Stimulated activated CD4-positive, alpha-beta T cell treated with anti-CD3 and anti-CD28 coated beads, TNF-alpha, amount 100 ng/mL, for 24 hours (primary cell): ENCODE measurements around the gene CEP57L1.
"Not testable (repeated sequence)": the region's sequence is repeated elsewhere in the genome, so short reads cannot be mapped to it uniquely, and the experiment has no call there.

Experiments
- DNase-seq, 3 experiments: peaks; one replicate each; pipeline ENCODE4 v3.0.0-alpha.2; 2020; ENCODE audit warnings: low read depth in 3 of 3

The CEP57L1 gene

GRCh38 chr6:109105681-109106080, 10.4 kb downstream of the CEP57L1 start:
- DNase-seq: no peak

- DNase-seq: not testable (repeated sequence)
Observed at GRCh38 chr6:109109663-109110062, 14.4 kb downstream of the CEP57L1 start.

- DNase-seq: not testable (repeated sequence)
Observed at GRCh38 chr6:109112663-109113062, 17.4 kb downstream of the CEP57L1 start.

- no peak for DNase-seq
Observed at GRCh38 chr6:109117346-109118035, 22.2 kb downstream of the CEP57L1 start.

- no peak for DNase-seq
Observed at GRCh38 chr6:109118337-109118736, 23.0 kb downstream of the CEP57L1 start.

DNA sequence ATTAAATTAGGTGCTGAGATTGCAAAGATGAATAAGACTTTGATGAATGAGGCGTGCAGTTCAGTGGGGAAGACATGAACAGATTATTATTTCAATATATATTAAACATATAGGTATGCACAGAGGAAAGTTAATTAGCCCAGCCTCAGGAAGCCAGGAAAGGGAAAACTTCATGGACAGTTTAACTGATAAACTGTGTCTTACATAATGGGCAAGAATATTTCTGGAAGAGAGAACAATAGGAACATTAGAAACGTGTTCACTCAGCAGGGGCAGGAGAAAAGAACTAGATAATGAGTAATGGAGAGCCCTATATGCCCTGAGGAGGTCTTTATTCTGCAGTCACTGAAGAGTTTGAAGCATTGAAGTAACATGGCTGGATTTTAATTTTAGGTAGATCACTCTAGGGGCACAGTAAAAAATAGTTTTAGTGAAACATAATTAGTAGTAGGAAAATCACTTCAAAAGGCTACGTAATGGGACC, 23.6 kb downstream of the CEP57L1 start:
- DNase-seq: no peak

- DNase-seq: no peak
Observed at GRCh38 chr6:109121411-109121810, 26.1 kb downstream of the CEP57L1 start.

DNA sequence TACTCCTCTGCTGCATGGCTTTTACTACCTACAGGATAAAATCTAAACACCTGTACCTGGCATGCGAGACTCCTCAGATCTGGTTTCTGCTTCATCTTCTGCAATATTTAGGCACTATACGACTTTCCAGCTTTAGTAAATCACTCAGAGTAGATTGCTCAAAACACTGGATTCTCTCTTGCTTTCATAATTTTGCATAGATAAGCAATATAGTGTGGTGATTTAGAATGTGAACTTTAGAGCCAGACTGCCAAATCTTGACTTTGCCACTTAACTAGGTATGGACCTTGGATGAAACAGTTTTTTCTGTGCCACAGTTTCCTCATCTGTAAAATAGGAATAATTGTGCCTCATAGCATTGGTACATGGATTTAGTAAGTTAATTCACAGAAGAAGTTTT, 28.9 kb downstream of the CEP57L1 start:
- no peak for DNase-seq

DNA sequence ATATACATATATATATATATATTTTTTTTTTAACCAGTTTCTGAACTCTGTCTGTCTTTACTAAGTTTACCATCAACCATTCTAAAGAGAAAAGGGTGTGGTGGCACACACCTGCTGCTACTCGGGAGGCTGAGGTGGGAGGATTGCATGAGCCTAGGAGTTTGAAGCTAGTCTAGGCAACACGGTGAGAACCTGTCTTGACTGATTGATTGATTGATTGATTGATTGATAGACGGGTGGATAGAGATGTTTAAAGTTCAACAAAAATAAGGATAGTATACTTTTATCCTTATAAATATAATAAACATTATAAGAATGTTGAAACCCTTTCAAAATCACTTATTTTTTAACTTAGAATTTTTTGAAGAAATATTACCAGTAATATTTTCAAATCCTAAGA, 30.2 kb downstream of the CEP57L1 start:
- DNase-seq: no peak

DNA sequence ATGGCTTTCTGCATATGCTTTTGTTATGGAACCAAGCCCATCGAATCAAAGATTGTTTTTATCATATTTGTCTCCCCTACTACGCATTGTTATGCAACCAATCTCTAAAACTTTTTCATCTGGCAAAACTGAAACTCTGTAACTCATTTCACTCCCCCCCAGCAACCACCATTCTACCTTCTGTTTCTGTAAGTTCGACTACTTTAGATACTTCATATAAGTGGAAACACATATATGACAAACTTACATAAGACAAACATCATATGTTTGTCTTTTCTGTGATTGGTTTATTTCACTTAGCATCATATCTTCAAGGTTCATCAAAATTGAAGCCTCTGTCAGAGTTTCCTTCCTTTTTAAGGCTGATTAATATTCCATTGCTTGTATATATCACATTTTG, 34.8 kb downstream of the CEP57L1 start:
- DNase-seq: no peak

- DNase-seq: not testable (repeated sequence)
Observed at GRCh38 chr6:109135600-109135999, 40.3 kb downstream of the CEP57L1 start.

DNA sequence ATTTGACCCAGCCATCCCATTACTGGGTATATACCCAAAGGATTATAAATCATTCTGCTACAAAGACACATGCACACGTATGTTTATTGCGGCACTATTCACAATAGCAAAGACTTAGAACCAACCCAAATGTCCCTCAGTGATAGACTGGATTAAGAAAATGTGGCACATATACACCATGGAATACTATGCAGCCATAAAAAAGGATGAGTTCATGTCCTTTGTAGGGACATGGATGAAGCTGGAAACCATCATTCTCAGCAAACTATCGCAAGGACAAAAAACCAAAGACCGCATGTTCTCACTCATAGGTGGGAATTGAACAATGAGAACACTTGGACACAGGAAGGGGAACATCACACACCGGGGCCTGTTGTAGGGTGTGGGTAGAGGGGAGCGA, 40.7 kb downstream of the CEP57L1 start:
- DNase-seq: not testable (repeated sequence)

GRCh38 chr6:109136530-109136929, 41.2 kb downstream of the CEP57L1 start:
- DNase-seq: not testable (repeated sequence)

DNA sequence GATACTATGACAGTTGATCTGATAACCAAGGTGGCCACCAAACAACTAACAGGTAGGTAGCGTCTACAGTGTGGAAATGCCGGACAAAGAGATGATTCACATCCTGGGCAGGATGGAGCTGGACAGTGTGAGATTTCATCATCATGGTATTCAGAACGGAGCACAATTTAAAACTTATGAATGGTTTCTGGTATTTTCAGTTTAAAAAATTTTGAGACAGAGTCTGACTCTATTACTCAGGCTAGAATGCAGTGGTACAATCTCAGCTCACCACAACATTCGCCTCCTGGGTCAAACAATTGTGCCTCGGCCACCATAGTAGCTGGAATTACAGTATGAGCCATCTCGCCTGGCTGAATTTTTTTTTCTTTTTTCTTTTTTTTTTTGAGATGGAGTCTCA, 43.8 kb downstream of the CEP57L1 start:
- no peak for DNase-seq

DNA sequence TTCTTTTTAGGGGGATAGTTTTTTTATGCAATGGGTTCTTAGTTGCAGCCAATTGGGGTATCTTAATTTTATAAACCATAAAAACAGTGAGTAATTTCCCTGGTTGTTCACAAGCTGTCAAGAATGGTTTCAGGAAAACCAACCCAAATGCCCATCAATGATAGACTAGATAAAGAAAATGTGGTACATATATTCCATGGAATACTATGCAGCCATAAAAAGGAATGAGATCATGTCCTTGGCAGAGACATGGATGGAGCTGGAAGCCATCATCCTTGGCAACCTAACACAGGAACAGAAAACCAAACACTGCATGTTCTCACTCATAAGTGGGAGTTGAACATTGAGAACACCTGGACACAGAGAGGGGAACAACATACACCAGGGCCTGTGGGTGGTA, 46.8 kb downstream of the CEP57L1 start:
- not testable (repeated sequence) for DNase-seq

DNA sequence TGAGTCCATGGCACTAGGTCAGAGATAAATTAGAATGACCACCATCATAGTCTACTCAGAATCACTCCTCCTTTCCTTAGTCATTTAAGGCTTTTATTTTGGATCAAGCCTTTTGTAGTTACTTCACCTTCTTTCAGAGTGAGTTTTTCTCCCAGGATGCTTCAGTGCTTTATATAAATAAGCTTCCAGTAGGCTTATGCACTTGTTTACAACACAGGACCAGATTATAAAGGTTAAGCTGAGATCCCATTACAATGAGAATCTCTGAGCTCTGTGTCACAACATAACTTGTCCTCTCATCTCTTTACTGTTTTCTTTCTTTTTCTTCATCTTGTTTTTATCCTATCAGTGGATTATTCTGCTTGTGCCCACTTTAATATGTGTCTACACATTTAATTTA, 47.9 kb downstream of the CEP57L1 start:
- DNase-seq: no peak

GRCh38 chr6:109148251-109148650, 52.9 kb downstream of the CEP57L1 start:
- not testable (repeated sequence) for DNase-seq

DNA sequence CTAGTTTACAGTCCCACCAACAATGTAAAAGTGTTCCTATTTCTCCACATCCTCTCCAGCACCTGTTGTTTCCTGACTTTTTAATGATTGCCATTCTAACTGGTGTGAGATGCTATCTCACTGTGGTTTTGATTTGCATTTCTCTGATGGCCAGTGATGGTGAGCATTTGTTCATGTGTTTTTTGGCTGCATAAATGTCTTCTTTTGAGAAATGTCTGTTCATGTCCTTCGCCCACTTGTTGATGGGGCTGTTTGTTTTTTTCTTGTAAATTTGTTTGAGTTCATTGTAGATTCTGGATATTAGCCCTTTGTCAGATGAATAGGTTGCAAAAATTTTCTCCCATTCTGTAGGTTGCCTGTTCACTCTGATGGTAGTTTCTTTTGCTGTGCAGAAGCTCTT, 53.4 kb downstream of the CEP57L1 start:
- not testable (repeated sequence) for DNase-seq

- no peak for DNase-seq
Observed at GRCh38 chr6:109153752-109154151, 58.4 kb downstream of the CEP57L1 start.

GRCh38 chr6:109164331-109164730, 69.0 kb downstream of the CEP57L1 start:
- no peak for DNase-seq

- DNase-seq: no peak
Observed at GRCh38 chr6:109165392-109165974, 70.2 kb downstream of the CEP57L1 start.

- no peak for DNase-seq
Observed at GRCh38 chr6:109166673-109167072, 71.4 kb downstream of the CEP57L1 start.

DNA sequence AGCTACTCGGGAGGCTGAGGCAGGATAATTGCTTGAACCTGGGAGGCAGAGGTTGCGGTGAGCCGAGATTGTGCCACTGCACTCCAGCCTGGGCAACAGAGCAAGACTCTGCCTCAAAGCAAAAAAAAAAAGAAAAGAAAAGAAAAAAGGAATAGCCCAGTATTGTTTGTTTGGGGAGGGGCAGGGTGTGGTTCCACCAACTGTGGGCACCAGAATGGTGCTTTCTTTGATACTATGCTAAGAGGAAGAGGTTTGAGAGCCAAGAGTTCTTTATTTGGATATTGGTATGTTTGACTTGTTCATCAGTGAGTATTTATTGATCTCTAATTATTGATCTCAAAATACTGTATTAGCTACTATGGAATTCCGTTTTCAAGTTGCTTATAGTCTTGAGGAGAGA, 72.3 kb downstream of the CEP57L1 start:
- DNase-seq: no peak

DNA sequence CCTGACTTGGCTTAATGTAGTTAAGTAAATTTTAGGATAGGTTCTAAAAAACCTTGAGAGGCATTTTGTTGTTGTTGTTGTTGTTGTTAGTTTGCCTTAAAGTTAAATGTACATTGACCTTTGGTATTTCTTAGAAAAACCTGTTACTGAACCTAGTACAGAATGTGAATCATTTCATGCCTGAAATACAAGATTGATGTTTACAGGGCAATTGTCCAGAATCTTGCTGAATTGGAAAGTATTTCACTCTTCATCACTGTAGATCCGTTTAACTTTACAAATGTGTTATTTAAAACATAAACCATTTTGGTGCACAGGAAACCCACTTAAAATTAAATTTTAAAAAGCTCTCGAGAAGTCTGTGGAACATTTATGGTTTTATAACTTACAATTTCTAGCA, 75.0 kb downstream of the CEP57L1 start:
- no peak for DNase-seq
